Right atrium auricular region (tissue), 2 donors: ENCODE measurements around the gene GADD45GIP1. TPM values are rescaled to one million over a fixed set of nuclear protein-coding genes. Genes with fewer than 3 reads are reported as not detected.
"Not testable (repeated sequence)": the region's sequence is repeated elsewhere in the genome, so short reads cannot be mapped to it uniquely, and the experiment has no call there.

Experiments
- DNase-seq: peaks from one replicate; pipeline ENCODE4 v3.0.0-alpha.2; 2019; ENCODE audit warnings: low spot score
- H3K27ac ChIP-seq, 2 donors: fragments of 200-600 bp; sonication (generic); 1 replicate in 1 of 2; 2 replicates in 1 of 2; pipeline ENCODE4 v1.5.1; 2016 to 2019
- H3K27me3 ChIP-seq, 2 donors: fragments of 200-600 bp; sonication (generic); one replicate each; pipeline versions ENCODE4 v1.5.1 to v1.6.0; 2017 to 2019
- H3K36me3 ChIP-seq: fragments of 200-600 bp; sonication (generic); one replicate; pipeline ENCODE4 v1.5.1; 2016
- H3K4me1 ChIP-seq, 2 donors: fragments of 200-600 bp; sonication (generic); one replicate each; pipeline versions ENCODE4 v1.5.1 to v1.6.0; 2017 to 2019
- H3K4me3 ChIP-seq, 2 donors: fragments of 200-600 bp; sonication (generic); 1 replicate in 1 of 2; 2 replicates in 1 of 2; pipeline ENCODE4 v1.5.1; 2017 to 2019; ENCODE audit warnings: mild to moderate bottlenecking in 1 of 2, moderate library complexity in 1 of 2
- H3K9me3 ChIP-seq, 2 donors: fragments of 200-600 bp; sonication (generic); one replicate each; pipeline ENCODE4 v1.5.1; 2019
- CTCF ChIP-seq, 2 donors: fragments of 200-600 bp; sonication (generic); IDR thresholded peaks; one replicate each; pipeline ENCODE4 v1.5.1; 2019; ENCODE audit warnings: antibody characterized with exemption in 2 of 2
- total RNA-seq, 2 donors: library from RNA; depleted of rRNA; stranded (reverse); fragments of >200 nt; gene quantifications; one replicate each; pipeline ENCODE4 v1.1.0, GENCODE V29; 2016

GADD45GIP1 gene
- total RNA-seq, 2 donors from 2014 or later = 48.5 to 58.7 TPM

DNA sequence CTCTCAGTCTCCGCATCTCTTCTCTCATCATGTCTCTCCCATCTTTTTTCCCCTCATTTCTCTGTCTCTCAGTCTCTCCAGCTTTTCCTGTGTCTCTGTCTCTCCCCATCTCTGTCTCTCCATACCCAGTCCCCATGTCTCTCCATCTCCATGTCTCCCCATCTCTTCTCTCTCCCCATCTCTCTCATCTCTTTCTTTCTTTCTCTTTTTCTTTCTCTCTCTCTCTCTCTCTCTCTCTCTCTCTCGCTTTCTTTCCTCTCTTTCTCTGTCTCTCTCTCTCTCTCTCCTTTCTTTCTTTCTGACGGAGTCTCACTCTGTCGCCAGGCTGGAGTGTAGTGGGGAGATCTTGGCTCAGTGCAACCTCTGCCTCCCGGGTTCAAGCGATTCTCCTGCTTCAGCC, 25.6 kb upstream of the GADD45GIP1 start:
- H3K27ac ChIP-seq = no peak overlapping the region
- no peak overlapping the region for H3K4me3 ChIP-seq
- H3K9me3 ChIP-seq = no peaks in the 10 kb centered on the region
- no peaks in the 10 kb centered on the region for H3K27me3 ChIP-seq
- H3K4me1 ChIP-seq = peaks cover 0 to 20% of the 10 kb centered on the region in 2 donors
- DNase-seq = no peak
- no peaks in the 10 kb centered on the region for H3K36me3 ChIP-seq
- no peak for TF ChIP-seq CTCF (IDR thresholded peaks at IDR 0.05)

DNA sequence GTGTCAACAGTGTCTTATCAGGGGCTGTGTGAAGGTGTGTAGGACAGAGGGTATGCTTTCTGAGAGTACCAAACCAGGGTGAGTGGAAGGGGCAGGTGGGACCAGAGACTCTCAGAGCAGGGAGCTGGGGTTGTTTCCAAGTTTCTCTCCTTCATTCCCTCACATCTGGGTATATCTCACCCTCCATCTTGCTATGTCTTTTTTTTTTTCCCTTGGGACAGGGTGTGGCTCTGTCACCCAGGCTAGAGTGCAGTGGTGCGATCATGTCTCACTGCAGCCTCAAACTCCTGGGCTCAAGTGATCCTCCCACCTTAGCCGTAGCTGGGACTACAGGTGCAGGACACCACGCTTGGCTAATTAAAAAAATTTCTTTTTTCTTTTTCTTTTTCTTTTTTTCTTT, 23.0 kb upstream of the GADD45GIP1 start:
- H3K27ac ChIP-seq = no peak overlapping the region
- DNase-seq = no peak
- no peaks in the 10 kb centered on the region for H3K9me3 ChIP-seq
- no peaks in the 10 kb centered on the region for H3K27me3 ChIP-seq
- H3K4me1 ChIP-seq = peaks cover 0 to 19% of the 10 kb centered on the region in 2 donors
- no peaks in the 10 kb centered on the region for H3K36me3 ChIP-seq
- no peak for TF ChIP-seq CTCF (IDR thresholded peaks at IDR 0.05)
- no peak overlapping the region for H3K4me3 ChIP-seq

DNA sequence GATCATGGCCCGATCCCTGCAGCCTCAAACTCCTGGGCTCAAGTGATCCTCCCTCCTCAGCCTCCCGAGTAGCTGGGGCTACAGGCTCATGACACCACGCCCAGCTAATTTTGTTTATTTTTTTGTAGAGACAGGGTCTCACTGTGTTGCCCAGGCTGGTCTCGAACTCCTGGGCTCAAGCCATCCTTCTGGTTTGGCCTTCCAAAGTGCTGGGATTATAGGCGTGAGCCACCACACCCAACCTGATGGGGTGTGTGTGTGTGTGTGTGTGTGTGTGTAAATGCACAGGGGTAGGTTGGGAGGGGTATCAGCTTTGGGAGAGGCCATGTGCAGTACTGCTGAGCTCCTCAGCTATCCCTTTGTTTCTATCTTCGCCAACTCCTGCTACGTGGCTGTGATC, 19.1 kb upstream of the GADD45GIP1 start:
- H3K4me1 ChIP-seq = peaks cover 0 to 12% of the 10 kb centered on the region in 2 donors
- DNase-seq, H3K27ac ChIP-seq, H3K9me3 ChIP-seq, H3K4me3 ChIP-seq, H3K36me3 ChIP-seq, H3K27me3 ChIP-seq: not testable (repeated sequence)

GRCh38 chr19:12975221-12975741, 18.3 kb upstream of the GADD45GIP1 start:
- no peaks in the 10 kb centered on the region for H3K36me3 ChIP-seq
- no peaks in the 10 kb centered on the region for H3K9me3 ChIP-seq
- H3K4me3 ChIP-seq = no peak overlapping the region
- H3K27ac ChIP-seq = no peak overlapping the region
- peaks cover 0 to 12% of the 10 kb centered on the region in 2 donors for H3K4me1 ChIP-seq
- no peak for TF ChIP-seq CTCF (IDR thresholded peaks at IDR 0.05)
- H3K27me3 ChIP-seq = no peaks in the 10 kb centered on the region
- no peak for DNase-seq

- no peak overlapping the region for H3K4me3 ChIP-seq
- H3K4me1 ChIP-seq = peaks cover 0 to 12% of the 10 kb centered on the region in 2 donors
- no peak for TF ChIP-seq CTCF (IDR thresholded peaks at IDR 0.05)
- no peaks in the 10 kb centered on the region for H3K9me3 ChIP-seq
- no peaks in the 10 kb centered on the region for H3K36me3 ChIP-seq
- DNase-seq = no peak
- H3K27me3 ChIP-seq = no peaks in the 10 kb centered on the region
- no peak overlapping the region for H3K27ac ChIP-seq
Observed at GRCh38 chr19:12974301-12975220, 17.5 kb upstream of the GADD45GIP1 start.

GRCh38 chr19:12973236-12973635, 16.2 kb upstream of the GADD45GIP1 start:
- no peak for DNase-seq
- H3K27ac ChIP-seq = no peak overlapping the region
- H3K27me3 ChIP-seq = no peaks in the 10 kb centered on the region
- TF ChIP-seq CTCF (IDR thresholded peaks at IDR 0.05) = no peak
- H3K36me3 ChIP-seq = no peaks in the 10 kb centered on the region
- H3K4me1 ChIP-seq = peaks cover 0 to 12% of the 10 kb centered on the region in 2 donors
- no peaks in the 10 kb centered on the region for H3K9me3 ChIP-seq
- no peak overlapping the region for H3K4me3 ChIP-seq
